NCI-H82 treated with DMSO at 0.1 percent for 48 hours (cell line): ENCODE data around the gene GJC3.
A peak's percentile ranks its signal among the peaks of the same experiment; 100 is the strongest.
"Not testable (repeated sequence)": the region's sequence is repeated elsewhere in the genome, so short reads cannot be mapped to it uniquely, and the experiment has no call there.

Source experiments
- DNase-seq: peaks from one replicate; lab custom pipeline; 2025; ENCODE audit not compliant: unreplicated experiment; lab: John Stamatoyannopoulos, UW

Gene GJC3, protein sequence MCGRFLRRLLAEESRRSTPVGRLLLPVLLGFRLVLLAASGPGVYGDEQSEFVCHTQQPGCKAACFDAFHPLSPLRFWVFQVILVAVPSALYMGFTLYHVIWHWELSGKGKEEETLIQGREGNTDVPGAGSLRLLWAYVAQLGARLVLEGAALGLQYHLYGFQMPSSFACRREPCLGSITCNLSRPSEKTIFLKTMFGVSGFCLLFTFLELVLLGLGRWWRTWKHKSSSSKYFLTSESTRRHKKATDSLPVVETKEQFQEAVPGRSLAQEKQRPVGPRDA

GRCh38 chr7:99928994-99929729 lies at the start of gene GJC3:
Gene GJC3, minus strand, starts transcription at chr7:99929620. Its CDS starts 0 bp downstream, at chr7:99929620.
- DNase-seq: peak; percentile 14

GRCh38 chr7:99976626-99977025 lies 47.2 kb upstream of the GJC3 start:
- no peak for DNase-seq

DNA sequence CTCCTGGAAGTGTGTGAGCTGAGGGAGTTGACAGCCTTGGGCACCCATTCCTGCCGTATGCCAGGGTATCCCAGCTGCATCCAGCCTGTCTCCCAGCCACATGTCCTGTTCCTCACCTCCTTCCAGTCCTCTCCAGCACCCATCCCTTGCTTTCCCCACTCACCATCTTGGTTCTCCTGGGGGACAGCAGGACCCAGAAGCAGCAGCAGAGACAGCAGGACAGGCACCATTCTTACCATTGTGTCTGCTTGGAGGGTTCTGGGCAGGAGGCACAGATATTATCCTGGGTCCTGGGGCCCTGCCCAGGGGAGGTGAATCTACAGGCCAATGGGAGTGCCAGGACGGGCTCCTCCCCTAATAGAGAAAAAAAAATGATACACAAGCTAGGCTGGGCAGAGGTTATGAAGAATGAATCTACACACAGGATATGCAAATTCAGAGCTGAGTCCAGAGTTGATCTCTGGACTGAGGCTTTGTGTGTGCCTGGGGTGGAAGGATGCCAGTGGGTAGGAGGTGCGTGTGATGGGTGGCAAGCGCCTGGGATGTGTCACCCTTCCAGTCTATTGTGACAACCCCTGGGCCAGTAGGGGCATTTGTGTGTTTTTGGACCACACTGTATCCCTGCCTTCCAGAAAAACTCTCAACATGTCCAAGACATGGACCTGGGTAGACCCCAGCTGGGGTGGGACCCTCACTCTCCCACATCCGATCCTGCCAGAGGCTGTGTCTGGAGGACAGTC lies 46.5 kb upstream of the GJC3 start, which contains the start of gene AZGP1:
Gene AZGP1 (minus strand): TSS at position 250 of the 740 bp plus-strand sequence. CDS start 11 bp downstream, at position 239.
- no peak for DNase-seq

DNA sequence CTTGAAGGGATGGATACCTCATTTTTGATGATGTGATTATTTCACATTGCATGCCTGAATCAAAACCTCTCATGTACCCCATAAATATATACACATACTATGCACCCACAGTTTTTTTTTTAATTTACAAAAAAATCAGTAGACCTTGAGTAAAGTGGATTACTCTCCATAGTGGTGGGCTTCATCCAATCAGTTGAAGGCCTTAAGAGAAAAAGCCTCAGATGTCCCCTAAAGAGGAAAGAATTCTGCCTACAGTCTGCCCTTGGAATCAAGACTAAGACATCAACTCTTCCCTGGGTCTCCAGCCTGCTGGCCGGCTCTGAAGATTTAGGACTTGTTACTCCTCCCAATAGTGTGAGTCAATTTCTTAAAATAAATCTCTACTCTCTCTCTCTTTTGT lies 45.3 kb upstream of the GJC3 start:
- DNase-seq: no peak

GRCh38 chr7:99973817-99974216 lies 44.4 kb upstream of the GJC3 start:
- DNase-seq: not testable (repeated sequence)

- no peak for DNase-seq
These were observed 41.8 kb upstream of the GJC3 start for GRCh38 chr7:99971242-99971641.

- not testable (repeated sequence) for DNase-seq
These were observed 40.4 kb upstream of the GJC3 start for GRCh38 chr7:99969813-99970212.

GRCh38 chr7:99969298-99969697 lies 39.9 kb upstream of the GJC3 start:
- no peak for DNase-seq

DNA sequence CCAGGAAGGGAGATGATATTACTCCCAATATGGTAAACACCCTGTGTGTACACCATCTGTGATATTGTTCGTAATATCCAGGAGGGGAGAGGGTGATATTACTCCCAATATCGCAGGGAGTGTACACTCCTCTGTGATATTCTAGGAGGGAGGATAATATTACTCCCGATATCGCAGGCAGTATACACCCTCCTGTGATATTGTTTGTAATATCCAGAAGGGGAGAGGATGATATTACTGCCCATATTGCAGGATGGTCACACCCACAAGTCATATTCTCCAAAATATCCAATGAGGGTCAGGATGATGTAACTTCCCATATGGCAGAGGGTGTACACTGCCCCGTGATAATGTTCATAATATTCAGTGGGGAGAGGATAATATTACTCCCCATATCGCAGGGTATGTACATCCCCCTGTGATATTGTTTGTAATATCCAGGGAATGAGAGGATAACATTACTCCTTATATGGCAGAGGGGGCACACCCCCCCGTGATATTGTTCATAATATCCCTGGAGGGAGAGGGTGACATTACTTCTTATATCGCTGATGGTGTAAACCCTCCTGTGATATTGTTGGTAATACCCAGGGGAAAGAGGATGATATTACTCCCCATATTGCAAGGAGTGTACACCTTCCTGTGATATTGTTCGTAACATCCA lies 29.3 kb upstream of the GJC3 start:
- no peak for DNase-seq

- no peak for DNase-seq
These were observed 25.8 kb upstream of the GJC3 start for GRCh38 chr7:99955247-99955646.

DNA sequence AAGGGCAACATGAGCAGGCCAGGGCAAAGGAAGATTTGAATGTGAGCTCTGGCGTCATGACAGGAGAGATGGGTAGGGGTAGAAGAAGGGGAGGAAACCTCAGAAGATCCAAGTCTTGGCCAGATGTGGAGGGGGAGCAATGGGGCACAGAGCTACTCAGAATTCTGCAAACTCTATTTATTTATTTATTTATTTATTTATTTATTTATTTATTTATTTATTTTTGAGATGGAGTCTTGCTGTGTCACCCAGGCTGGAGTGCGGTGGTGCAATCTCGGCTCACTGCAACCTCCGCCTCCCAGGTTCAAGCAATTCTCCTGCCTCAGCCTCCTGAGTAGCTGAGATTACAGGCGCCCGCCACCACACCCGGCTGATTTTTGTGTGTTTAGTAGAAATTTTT lies 25.2 kb upstream of the GJC3 start:
- DNase-seq: not testable (repeated sequence)

GRCh38 chr7:99953649-99954048 lies 24.2 kb upstream of the GJC3 start:
- no peak for DNase-seq

DNA sequence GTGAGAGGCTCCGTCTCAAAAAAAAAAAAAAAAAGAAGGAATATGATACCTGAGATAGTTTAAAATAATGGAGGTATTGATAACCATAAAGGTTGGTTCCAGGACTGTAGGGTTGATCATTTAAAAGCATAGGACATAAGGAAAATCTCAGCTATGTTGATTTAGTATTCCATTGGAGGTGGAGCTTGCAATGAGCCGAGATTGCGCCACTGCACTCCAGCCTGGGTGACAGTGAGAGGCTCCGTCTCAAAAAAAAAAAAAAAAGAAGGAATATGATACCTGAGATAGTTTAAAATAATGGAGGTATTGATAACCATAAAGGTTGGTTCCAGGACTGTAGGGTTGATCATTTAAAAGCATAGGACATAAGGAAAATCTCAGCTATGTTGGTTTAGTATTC lies 23.2 kb upstream of the GJC3 start:
- DNase-seq: not testable (repeated sequence)

DNA sequence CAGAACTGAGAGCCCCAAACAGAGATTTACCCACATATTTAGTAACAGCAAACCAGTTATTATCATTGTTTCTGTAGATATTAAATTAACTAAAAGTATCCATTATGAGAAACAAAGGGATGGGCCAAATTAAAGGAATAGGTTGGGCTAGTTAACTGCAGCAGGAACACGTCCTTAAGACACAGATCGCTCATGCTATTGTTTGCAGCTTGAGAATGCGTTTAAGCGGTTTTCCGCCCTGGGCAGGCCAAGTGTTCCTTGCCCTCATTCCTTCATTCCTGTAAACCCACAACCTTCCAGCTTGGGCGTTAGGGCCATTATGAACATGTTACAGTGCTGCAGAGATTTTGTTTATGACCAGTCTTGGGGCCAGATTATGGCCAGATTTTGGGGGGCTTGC lies 21.4 kb upstream of the GJC3 start:
- DNase-seq: not testable (repeated sequence)

GRCh38 chr7:99949645-99950228 lies 20.3 kb upstream of the GJC3 start:
- no peak for DNase-seq

- DNase-seq: no peak
These were observed 18.2 kb upstream of the GJC3 start for GRCh38 chr7:99947608-99948007.

- DNase-seq: no peak
These were observed 15.2 kb upstream of the GJC3 start for GRCh38 chr7:99944497-99945070.

DNA sequence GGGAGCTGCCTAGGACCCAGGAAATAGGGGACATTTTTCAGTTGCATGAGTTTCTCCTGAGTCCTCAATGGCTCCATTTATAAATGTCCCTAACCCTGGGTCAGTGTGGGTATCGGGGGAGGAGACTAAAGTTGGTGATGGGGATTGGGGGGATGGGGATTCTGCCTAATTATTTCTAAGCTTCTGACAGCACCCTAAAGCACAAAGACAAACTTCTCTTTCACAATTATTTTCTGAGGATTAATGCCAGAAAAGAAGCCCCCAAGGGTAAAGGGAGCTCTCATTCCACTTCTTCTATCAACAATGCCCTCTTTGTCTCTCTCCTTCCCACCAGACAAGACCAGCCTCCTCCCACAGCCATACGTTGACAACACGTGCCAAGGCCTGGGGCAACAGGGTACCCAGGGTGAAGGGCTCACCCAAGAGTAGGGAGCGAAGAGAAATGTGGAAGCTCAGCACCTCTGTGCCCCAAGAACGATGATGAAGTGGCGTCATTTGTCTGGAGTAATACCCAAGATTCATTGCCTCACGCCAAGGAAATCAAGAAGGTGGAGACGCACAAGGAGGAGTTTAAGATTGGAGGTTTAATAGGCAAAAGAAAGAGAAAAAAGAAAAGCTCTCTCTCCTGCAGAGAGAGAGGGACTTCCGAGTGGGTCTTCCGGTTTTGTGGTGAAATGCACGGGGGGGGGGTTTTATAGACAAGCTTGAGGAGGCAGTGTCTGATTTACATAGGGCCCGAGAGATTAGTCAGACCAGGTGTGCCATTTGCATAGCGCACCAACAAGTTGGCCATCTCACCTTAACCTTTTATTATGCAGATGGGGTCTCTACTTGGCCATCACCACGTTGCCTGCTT lies 14.4 kb upstream of the GJC3 start:
- DNase-seq: no peak

- DNase-seq: no peak
These were observed 8.9 kb upstream of the GJC3 start for GRCh38 chr7:99938296-99938695.

DNA sequence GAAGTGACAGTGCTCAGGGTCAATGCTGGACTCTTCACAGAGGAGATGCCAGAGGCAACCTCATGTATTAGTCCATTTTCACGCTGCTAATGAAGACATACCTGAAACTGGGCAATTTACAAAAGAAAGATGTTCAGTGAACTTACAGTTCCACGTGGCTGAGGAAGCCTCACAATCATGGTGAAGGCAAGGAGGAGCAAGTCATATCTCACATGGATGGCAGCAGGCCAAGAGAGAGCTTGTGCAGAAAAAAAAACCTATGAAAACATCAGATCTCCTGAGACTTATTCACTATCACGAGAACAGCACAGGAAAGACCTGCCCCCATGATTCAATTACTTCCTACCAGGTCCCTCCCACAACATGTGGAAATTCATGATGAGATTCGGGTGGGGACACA lies 5.6 kb upstream of the GJC3 start:
- DNase-seq: not testable (repeated sequence)
